HepG2 (cell line): ENCODE data around the gene CASD1. TPM values are rescaled to one million over a fixed set of nuclear protein-coding genes. Genes with fewer than 3 reads are reported as not detected.
A peak's percentile ranks its signal among the peaks of the same experiment; 100 is the strongest.

Experiments used
- ATAC-seq: fragments of 200-7000 bp; cut with Tn5 transposase; 3 replicates; pipeline ENCODE4 v1.9.1; 2020; ENCODE audit warnings: mild to moderate bottlenecking, moderate library complexity
- BruUV-seq: library from RNA; stranded (reverse); fragments of 400-500 nt; replicated peaks from 2 replicates; lab custom pipeline; 2021; lab: Mats Ljungman, UMichigan
- CTCF ChIA-PET: fragments of 300-600 bp; formaldehyde crosslinking; extraction: SDS; loops from one replicate; lab custom pipeline; 2021; ENCODE audit warnings: low total read pairs, inconsistent platforms, low intra/inter-chr PET ratio; lab: Yijun Ruan, JAX
- POLR2A ChIA-PET: fragments of 350-600 bp; sonication (Branson Sonifier 250); formaldehyde crosslinking; loops from one replicate; lab custom pipeline; 2020; ENCODE audit warnings: antibody characterized with exemption, inconsistent platforms; lab: Yijun Ruan, JAX
- DNase-seq: peaks from one replicate; pipeline ENCODE4 v3.0.0-alpha.2; 2015; ENCODE audit warnings: low spot score
- FAIRE-seq: peaks from 3 replicates; lab custom pipeline; 2011; peaks lifted over from hg19 to GRCh38; lab: Jason Lieb, UNC
- H2AFZ ChIP-seq: one replicate; pipeline ENCODE4 v1.6.1; 2011; ENCODE audit warnings: low read length, inconsistent platforms
- H3K27ac ChIP-seq: fragments of 300-600 bp; 3 replicates; pipeline ENCODE4 v1.8.0; 2011; ENCODE audit warnings: mixed run types, mild to moderate bottlenecking, mixed read lengths, low read length, inconsistent platforms; ENCODE audit not compliant: insufficient read depth; ENCODE audit errors: extremely low read length
- H3K27me3 ChIP-seq, 2 experiments: fragments of 200-600 bp in 1 of 2; 2 replicates in 1 of 2; 3 replicates in 1 of 2; pipeline versions ENCODE4 v1.6.0 to v1.8.0; 2011; ENCODE audit warnings: low read length in 2 of 2, mild to moderate bottlenecking in 2 of 2, moderate library complexity in 2 of 2, inconsistent platforms in 1 of 2; ENCODE audit not compliant: insufficient read depth in 2 of 2, control insufficient read depth in 1 of 2
- H3K36me3 ChIP-seq, 2 experiments: fragments of 200-600 bp in 1 of 2; replicated peaks in 1 of 2; 2 replicates in 1 of 2; 3 replicates in 1 of 2; pipeline versions ENCODE4 v1.5.1 to v1.8.0; 2011; ENCODE audit warnings: low read length in 2 of 2, inconsistent platforms in 1 of 2; ENCODE audit not compliant: insufficient read depth in 2 of 2, control insufficient read depth in 1 of 2
- H3K4me1 ChIP-seq: 2 replicates; pipeline ENCODE4 v1.5.1; 2012; ENCODE audit warnings: low read length, inconsistent platforms; ENCODE audit not compliant: insufficient read depth
- H3K4me2 ChIP-seq: 2 replicates; pipeline ENCODE4 v1.6.0; 2011; ENCODE audit warnings: low read depth, low read length, inconsistent platforms
- H3K4me3 ChIP-seq, 3 experiments: fragments of 200-600 bp in 1 of 3; sonication (generic), shearing (Covaris generic) in 1 of 3; replicated peaks in 1 of 3; 2 replicates each; pipeline ENCODE4 v1.5.1; 2011 to 2016; ENCODE audit warnings: low read length in 3 of 3, inconsistent platforms in 2 of 3, low read depth in 2 of 3, mild to moderate bottlenecking in 2 of 3, control low read depth in 1 of 3, mixed read lengths in 1 of 3; ENCODE audit not compliant: insufficient read depth in 1 of 3
- H3K79me2 ChIP-seq: one replicate; pipeline ENCODE4 v1.6.1; 2011; ENCODE audit warnings: low read length, inconsistent platforms; ENCODE audit not compliant: insufficient read depth
- H3K9ac ChIP-seq: 2 replicates; pipeline ENCODE4 v1.6.0; 2011; ENCODE audit warnings: mild to moderate bottlenecking, low read depth, low read length, inconsistent platforms; ENCODE audit not compliant: insufficient read depth
- H3K9me3 ChIP-seq: 2 replicates; pipeline ENCODE4 v1.5.1; 2012; ENCODE audit warnings: mild to moderate bottlenecking, low read length
- H4K20me1 ChIP-seq: 2 replicates; pipeline ENCODE4 v1.6.0; 2011; ENCODE audit warnings: inconsistent platforms, mild to moderate bottlenecking, low read length, moderate library complexity; ENCODE audit not compliant: insufficient read depth
- CBX2 ChIP-seq, 2 experiments: fragments of 200-600 bp in 1 of 2; sonication (generic); formaldehyde crosslinking in 1 of 2; IDR thresholded peaks; 2 replicates each; pipeline versions ENCODE4 v1.7.0 to v1.8.1; 2018 to 2022; ENCODE audit warnings: low read depth in 2 of 2, low read length in 1 of 2, mild to moderate bottlenecking in 1 of 2, missing genetic modification reagents in 1 of 2
- CEBPG ChIP-seq: IDR thresholded peaks from 2 replicates; pipeline ENCODE4 v1.6.1; 2016
- ESRRA ChIP-seq: sonication (generic); formaldehyde crosslinking; IDR thresholded peaks from 2 replicates; pipeline ENCODE4 v1.5.1; 2020; ENCODE audit warnings: mild to moderate bottlenecking, low read depth, missing genetic modification reagents
- FIP1L1 ChIP-seq: fragments of 200-400 bp; formaldehyde crosslinking; IDR thresholded peaks from 2 replicates; pipeline ENCODE4 v1.6.1; 2018; ENCODE audit warnings: low read depth, mild to moderate bottlenecking, low read length, moderate library complexity, borderline replicate concordance; ENCODE audit not compliant: insufficient read depth
- GABPB1 ChIP-seq: IDR thresholded peaks from 2 replicates; pipeline ENCODE4 v1.6.1; 2016; ENCODE audit warnings: mild to moderate bottlenecking, missing genetic modification reagents, moderate library complexity, missing compliant biosample characterization
- SRSF1 ChIP-seq: fragments of 200-400 bp; formaldehyde crosslinking; optimal IDR thresholded peaks from 2 replicates; pipeline ENCODE3; 2017; ENCODE audit warnings: mild to moderate bottlenecking, low read depth, low read length, moderate library complexity
- ZNF501 ChIP-seq: sonication (generic); formaldehyde crosslinking; IDR thresholded peaks from 2 replicates; pipeline ENCODE4 v1.5.1; 2020; ENCODE audit warnings: mild to moderate bottlenecking, moderate library complexity, missing genetic modification reagents
- WGBS: methylation state at CpG from one replicate; pipeline ENCODE4 v1.1.6; 2017; ENCODE audit warnings: low lambda C conversion rate; 5-methylcytosine and 5-hydroxymethylcytosine counted together
- in situ Hi-C: cut with HindIII; loops from 2 replicates; pipeline ENCODE4 v1.10.0; 2017; ENCODE audit warnings: low pct_unique_long_range_greater_than_20kb; ENCODE audit not compliant: extremely low pct_ligation_motif_present
- intact Hi-C: fragments of 100-400 bp; cut with micrococcal nuclease; formaldehyde crosslinking; loops from one replicate; pipeline ENCODE4 v1.10.0; 2022; ENCODE audit not compliant: unreplicated experiment
- polyA plus RNA-seq, 8 experiments: library from polyadenylated mRNA; depleted of rRNA in 3 of 8; stranded (reverse) in 7 of 8; unstranded in 1 of 8; fragments of >200 nt; fragmentation: Illumina TruSeq in 4 of 8; extraction: Trizol in 4 of 8; gene quantifications; 2 replicates each; pipeline versions ENCODE4 v1.2.1 to v1.2.3, GENCODE V29; 2011 to 2016; ENCODE audit warnings: low read depth in 4 of 8, missing spikeins in 1 of 8, mixed read lengths in 1 of 8; ENCODE audit not compliant: insufficient read depth in 1 of 8
- total RNA-seq, 5 experiments: library from RNA; depleted of rRNA; stranded (reverse); fragments of >200 nt; fragmentation: Illumina TruSeq; extraction: Trizol; gene quantifications; 2 replicates each; pipeline ENCODE4 v1.2.3, GENCODE V29; 2016; ENCODE audit warnings: low read depth in 1 of 5
- TF ChIP-seq, protein P1 (sequence below): sonication (generic); formaldehyde crosslinking; IDR thresholded peaks from 2 replicates; pipeline ENCODE4 v1.5.1; 2020; ENCODE audit warnings: mild to moderate bottlenecking, missing genetic modification reagents, borderline replicate concordance
- TF ChIP-seq, protein P2 (sequence below): sonication (generic); formaldehyde crosslinking; IDR thresholded peaks from 2 replicates; pipeline ENCODE4 v1.5.0; 2020; ENCODE audit warnings: missing genetic modification reagents, mild to moderate bottlenecking, borderline replicate concordance
- TF ChIP-seq, protein P3 (sequence below): sonication (generic); formaldehyde crosslinking; conservative IDR thresholded peaks from 2 replicates; pipeline ENCODE4 v1.8.1; 2023; ENCODE audit warnings: missing genetic modification reagents
- TF ChIP-seq, protein P4 (sequence below): sonication (generic); formaldehyde crosslinking; conservative IDR thresholded peaks from 2 replicates; pipeline ENCODE4 v1.8.0; 2022; ENCODE audit warnings: low read depth, missing genetic modification reagents

Gene CASD1
- total and polyA plus RNA-seq, 2 of the 13 experiments (the other 11 are each of a cell fraction or from before 2014, with no cell fraction given): 22.9 to 32.6 TPM

DNA sequence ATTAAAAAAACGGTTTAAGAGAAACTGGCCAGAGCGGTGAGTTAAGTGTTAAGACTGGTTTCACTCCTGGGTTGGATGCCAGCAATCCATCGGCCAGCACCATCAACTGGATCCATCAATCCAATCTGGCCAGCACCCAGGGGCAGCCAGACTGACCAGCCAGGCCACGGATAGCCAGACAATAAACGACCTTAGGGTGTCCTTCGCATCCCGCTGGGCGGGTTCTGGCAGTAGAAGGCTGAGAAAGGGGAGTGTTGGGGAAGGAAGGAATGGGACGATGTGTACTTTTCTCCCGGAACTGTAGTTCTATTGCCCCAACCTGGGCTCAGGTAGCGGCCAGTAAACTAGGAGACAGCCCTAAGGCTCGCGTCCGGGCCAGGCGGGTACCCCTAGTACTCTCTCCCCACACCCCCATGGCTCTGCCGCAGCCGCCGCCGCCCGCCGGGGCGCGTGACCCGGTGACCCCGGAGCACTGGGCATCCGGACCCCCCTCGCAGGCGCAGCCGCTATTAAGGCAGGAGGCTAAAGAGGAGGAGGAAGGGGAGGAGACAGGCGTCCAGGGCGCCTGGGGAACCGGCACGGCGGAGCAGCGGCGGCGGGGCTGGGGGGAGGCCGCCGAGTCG is at the start of gene CASD1 (continued):
- TF ChIP-seq, protein P1, sequence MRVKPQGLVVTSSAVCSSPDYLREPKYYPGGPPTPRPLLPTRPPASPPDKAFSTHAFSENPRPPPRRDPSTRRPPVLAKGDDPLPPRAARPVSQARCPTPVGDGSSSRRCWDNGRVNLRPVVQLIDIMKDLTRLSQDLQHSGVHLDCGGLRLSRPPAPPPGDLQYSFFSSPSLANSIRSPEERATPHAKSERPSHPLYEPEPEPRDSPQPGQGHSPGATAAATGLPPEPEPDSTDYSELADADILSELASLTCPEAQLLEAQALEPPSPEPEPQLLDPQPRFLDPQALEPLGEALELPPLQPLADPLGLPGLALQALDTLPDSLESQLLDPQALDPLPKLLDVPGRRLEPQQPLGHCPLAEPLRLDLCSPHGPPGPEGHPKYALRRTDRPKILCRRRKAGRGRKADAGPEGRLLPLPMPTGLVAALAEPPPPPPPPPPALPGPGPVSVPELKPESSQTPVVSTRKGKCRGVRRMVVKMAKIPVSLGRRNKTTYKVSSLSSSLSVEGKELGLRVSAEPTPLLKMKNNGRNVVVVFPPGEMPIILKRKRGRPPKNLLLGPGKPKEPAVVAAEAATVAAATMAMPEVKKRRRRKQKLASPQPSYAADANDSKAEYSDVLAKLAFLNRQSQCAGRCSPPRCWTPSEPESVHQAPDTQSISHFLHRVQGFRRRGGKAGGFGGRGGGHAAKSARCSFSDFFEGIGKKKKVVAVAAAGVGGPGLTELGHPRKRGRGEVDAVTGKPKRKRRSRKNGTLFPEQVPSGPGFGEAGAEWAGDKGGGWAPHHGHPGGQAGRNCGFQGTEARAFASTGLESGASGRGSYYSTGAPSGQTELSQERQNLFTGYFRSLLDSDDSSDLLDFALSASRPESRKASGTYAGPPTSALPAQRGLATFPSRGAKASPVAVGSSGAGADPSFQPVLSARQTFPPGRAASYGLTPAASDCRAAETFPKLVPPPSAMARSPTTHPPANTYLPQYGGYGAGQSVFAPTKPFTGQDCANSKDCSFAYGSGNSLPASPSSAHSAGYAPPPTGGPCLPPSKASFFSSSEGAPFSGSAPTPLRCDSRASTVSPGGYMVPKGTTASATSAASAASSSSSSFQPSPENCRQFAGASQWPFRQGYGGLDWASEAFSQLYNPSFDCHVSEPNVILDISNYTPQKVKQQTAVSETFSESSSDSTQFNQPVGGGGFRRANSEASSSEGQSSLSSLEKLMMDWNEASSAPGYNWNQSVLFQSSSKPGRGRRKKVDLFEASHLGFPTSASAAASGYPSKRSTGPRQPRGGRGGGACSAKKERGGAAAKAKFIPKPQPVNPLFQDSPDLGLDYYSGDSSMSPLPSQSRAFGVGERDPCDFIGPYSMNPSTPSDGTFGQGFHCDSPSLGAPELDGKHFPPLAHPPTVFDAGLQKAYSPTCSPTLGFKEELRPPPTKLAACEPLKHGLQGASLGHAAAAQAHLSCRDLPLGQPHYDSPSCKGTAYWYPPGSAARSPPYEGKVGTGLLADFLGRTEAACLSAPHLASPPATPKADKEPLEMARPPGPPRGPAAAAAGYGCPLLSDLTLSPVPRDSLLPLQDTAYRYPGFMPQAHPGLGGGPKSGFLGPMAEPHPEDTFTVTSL (CRISPR knock-in tag): no peak; the same call in 1 of the 2 replicates
- TF ChIP-seq ZNF501: 0 out of 2 replicates have a peak, but pooled peaks have one; percentile 14

DNA sequence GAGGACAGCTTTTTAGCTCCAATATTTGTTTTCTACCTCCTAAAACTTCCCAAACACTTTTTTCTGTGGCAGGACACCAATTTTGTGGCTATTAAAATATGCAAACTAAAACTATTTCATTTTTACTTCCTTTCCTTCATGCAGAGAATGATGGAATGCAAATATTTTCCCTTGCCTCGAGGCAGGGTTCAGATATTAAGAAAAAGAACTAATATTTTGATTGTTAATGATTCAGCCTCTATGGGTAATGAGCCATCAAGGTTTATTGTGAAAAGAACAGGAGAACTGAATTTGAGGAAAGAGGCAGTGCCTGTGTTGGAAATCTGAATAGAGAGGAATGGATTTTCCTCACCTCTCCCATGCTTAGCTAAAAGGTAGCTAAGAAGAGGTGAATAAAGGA is 43.1 kb upstream of the CASD1 start:
- in situ Hi-C loops (loop anchor here (25.0 kb wide), 1 partner anchor 571 kb away; no protein-coding TSS in a partner anchor), intact Hi-C loops (no loop called here)
- ChIA-PET CTCF (no interaction called here), POLR2A (no interaction called here)
- Histone ChIP-seq H3K36me3 (no peaks in the 10 kb centered on the region), H3K4me2 (no peak overlapping the region), H3K27ac (no peak overlapping the region), H2AFZ (no peak overlapping the region), H3K9ac (no peak overlapping the region), H3K9me3 (peaks cover 9% of the 10 kb centered on the region), H4K20me1 (no peaks in the 10 kb centered on the region), H3K27me3 (no peaks in the 10 kb centered on the region), H3K79me2 (no peaks in the 10 kb centered on the region), H3K4me1 (no peaks in the 10 kb centered on the region), H3K4me3 (no peak overlapping the region)
- DNase-seq (no peak), FAIRE-seq (no peak), ATAC-seq (no peak)
- 0% methylated on average over 1 of the region's 1 CpG for WGBS
- BruUV-seq: no TSS peak
- TF ChIP-seq, protein P2, sequence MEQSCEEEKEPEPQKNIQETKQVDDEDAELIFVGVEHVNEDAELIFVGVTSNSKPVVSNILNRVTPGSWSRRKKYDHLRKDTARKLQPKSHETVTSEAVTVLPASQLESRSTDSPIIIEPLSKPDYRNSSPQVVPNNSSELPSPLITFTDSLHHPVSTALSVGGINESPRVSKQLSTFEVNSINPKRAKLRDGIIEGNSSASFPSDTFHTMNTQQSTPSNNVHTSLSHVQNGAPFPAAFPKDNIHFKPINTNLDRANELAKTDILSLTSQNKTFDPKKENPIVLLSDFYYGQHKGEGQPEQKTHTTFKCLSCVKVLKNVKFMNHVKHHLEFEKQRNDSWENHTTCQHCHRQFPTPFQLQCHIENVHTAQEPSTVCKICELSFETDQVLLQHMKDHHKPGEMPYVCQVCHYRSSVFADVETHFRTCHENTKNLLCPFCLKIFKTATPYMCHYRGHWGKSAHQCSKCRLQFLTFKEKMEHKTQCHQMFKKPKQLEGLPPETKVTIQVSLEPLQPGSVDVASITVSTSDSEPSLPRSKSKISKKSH (CRISPR knock-in tag): no peak
- TF ChIP-seq SRSF1 (no peak), ESRRA (no peak), CEBPG (CRISPR knock-in tag) (no peak), GABPB1 (CRISPR knock-in tag) (no peak), CBX2 (IDR thresholded peaks at IDR 0.05; ENCODE audit: low read depth, low read length) (no peak), CBX2 (CRISPR knock-in tag; IDR thresholded peaks at IDR 0.05; ENCODE audit: low read depth) (no peak), FIP1L1 (no peak)
- TF ChIP-seq, protein P3, sequence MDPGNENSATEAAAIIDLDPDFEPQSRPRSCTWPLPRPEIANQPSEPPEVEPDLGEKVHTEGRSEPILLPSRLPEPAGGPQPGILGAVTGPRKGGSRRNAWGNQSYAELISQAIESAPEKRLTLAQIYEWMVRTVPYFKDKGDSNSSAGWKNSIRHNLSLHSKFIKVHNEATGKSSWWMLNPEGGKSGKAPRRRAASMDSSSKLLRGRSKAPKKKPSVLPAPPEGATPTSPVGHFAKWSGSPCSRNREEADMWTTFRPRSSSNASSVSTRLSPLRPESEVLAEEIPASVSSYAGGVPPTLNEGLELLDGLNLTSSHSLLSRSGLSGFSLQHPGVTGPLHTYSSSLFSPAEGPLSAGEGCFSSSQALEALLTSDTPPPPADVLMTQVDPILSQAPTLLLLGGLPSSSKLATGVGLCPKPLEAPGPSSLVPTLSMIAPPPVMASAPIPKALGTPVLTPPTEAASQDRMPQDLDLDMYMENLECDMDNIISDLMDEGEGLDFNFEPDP: no peak
- TF ChIP-seq, protein P4, sequence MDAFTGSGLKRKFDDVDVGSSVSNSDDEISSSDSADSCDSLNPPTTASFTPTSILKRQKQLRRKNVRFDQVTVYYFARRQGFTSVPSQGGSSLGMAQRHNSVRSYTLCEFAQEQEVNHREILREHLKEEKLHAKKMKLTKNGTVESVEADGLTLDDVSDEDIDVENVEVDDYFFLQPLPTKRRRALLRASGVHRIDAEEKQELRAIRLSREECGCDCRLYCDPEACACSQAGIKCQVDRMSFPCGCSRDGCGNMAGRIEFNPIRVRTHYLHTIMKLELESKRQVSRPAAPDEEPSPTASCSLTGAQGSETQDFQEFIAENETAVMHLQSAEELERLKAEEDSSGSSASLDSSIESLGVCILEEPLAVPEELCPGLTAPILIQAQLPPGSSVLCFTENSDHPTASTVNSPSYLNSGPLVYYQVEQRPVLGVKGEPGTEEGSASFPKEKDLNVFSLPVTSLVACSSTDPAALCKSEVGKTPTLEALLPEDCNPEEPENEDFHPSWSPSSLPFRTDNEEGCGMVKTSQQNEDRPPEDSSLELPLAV: no peak
